HL-60 (cell line): Measurements from ENCODE around the gene PTPRN2.

Experiments
- DNase-seq, 2 experiments: peaks; one replicate each; pipeline ENCODE4 v3.0.0-alpha.2; 2010 to 2020; ENCODE audit warnings: low read depth in 1 of 2, low spot score in 1 of 2
- H3K27ac ChIP-seq: fragments of 250-450 bp; sonication (Bioruptor Pico); replicated peaks from 2 replicates; pipeline ENCODE4 v1.5.1; 2020; ENCODE audit warnings: mild to moderate bottlenecking, moderate library complexity
- H3K27me3 ChIP-seq: fragments of 250-450 bp; sonication (Bioruptor Pico); 2 replicates; pipeline ENCODE4 v1.5.1; 2021; ENCODE audit warnings: mild to moderate bottlenecking, moderate library complexity; ENCODE audit not compliant: insufficient read depth, poor library complexity, severe bottlenecking
- H3K4me3 ChIP-seq: replicated peaks from 2 replicates; pipeline ENCODE4 v1.5.1; 2011; ENCODE audit warnings: mild to moderate bottlenecking, control low read depth, low read length; ENCODE audit not compliant: insufficient read depth
- GABPA ChIP-seq: IDR thresholded peaks from 2 replicates; pipeline ENCODE4 v1.6.1; 2012; ENCODE audit warnings: low read depth
- POLR2AphosphoS5 ChIP-seq: IDR thresholded peaks from 2 replicates; pipeline ENCODE4 v1.6.1; 2012; ENCODE audit warnings: low read depth
- SPI1 ChIP-seq: IDR thresholded peaks from 2 replicates; pipeline ENCODE4 v1.6.1; 2012; ENCODE audit warnings: low read depth, mild to moderate bottlenecking, borderline replicate concordance
- TF ChIP-seq, protein P1 (sequence below): IDR thresholded peaks from 2 replicates; pipeline ENCODE4 v1.6.1; 2012; ENCODE audit warnings: low read depth; ENCODE audit not compliant: insufficient replicate concordance
- TF ChIP-seq, protein P2 (sequence below): IDR thresholded peaks from one replicate; pipeline ENCODE4 v1.5.1; 2011; ENCODE audit warnings: low read length, control low read depth, inconsistent platforms; ENCODE audit not compliant: insufficient read depth

The PTPRN2 gene

DNA sequence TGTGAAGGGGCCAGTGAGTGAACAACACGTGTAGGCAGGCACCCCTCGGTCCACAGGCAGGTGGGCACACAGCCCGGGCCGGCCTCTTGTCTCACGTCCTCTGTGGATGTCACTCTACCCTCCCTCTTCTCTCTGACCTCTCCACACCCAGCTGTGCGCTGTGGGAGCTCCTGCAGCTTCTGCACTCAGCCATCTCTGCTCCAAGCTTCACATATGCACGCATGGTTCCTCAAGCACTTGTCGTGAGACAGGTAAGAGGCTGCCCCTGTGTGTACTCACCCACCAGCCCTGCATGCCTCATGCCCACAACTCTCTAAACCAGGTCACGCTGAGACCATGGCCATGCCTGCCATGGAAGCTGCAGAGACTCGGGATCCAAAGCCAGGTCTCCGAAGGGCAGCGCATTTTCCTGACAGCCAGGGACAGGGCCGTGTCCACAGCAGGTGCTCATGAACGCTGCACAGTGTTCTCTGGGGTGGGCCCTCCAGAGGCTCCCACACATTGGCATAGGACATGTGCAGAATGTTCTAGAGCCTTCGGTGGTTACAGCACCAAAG is 477.5 kb downstream of the PTPRN2 start:
- TF ChIP-seq, protein P1, sequence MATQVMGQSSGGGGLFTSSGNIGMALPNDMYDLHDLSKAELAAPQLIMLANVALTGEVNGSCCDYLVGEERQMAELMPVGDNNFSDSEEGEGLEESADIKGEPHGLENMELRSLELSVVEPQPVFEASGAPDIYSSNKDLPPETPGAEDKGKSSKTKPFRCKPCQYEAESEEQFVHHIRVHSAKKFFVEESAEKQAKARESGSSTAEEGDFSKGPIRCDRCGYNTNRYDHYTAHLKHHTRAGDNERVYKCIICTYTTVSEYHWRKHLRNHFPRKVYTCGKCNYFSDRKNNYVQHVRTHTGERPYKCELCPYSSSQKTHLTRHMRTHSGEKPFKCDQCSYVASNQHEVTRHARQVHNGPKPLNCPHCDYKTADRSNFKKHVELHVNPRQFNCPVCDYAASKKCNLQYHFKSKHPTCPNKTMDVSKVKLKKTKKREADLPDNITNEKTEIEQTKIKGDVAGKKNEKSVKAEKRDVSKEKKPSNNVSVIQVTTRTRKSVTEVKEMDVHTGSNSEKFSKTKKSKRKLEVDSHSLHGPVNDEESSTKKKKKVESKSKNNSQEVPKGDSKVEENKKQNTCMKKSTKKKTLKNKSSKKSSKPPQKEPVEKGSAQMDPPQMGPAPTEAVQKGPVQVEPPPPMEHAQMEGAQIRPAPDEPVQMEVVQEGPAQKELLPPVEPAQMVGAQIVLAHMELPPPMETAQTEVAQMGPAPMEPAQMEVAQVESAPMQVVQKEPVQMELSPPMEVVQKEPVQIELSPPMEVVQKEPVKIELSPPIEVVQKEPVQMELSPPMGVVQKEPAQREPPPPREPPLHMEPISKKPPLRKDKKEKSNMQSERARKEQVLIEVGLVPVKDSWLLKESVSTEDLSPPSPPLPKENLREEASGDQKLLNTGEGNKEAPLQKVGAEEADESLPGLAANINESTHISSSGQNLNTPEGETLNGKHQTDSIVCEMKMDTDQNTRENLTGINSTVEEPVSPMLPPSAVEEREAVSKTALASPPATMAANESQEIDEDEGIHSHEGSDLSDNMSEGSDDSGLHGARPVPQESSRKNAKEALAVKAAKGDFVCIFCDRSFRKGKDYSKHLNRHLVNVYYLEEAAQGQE, result no peak
- no peak for TF ChIP-seq POLR2AphosphoS5
- TF ChIP-seq, protein P2, sequence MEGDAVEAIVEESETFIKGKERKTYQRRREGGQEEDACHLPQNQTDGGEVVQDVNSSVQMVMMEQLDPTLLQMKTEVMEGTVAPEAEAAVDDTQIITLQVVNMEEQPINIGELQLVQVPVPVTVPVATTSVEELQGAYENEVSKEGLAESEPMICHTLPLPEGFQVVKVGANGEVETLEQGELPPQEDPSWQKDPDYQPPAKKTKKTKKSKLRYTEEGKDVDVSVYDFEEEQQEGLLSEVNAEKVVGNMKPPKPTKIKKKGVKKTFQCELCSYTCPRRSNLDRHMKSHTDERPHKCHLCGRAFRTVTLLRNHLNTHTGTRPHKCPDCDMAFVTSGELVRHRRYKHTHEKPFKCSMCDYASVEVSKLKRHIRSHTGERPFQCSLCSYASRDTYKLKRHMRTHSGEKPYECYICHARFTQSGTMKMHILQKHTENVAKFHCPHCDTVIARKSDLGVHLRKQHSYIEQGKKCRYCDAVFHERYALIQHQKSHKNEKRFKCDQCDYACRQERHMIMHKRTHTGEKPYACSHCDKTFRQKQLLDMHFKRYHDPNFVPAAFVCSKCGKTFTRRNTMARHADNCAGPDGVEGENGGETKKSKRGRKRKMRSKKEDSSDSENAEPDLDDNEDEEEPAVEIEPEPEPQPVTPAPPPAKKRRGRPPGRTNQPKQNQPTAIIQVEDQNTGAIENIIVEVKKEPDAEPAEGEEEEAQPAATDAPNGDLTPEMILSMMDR, result no peak
- TF ChIP-seq SPI1, result no peak
- no peak for TF ChIP-seq GABPA
- no peaks in the 10 kb centered on the region for H3K27me3 ChIP-seq
- H3K27ac ChIP-seq, result no peak overlapping the region
- no peak for DNase-seq
- H3K4me3 ChIP-seq, result no peak overlapping the region

DNA sequence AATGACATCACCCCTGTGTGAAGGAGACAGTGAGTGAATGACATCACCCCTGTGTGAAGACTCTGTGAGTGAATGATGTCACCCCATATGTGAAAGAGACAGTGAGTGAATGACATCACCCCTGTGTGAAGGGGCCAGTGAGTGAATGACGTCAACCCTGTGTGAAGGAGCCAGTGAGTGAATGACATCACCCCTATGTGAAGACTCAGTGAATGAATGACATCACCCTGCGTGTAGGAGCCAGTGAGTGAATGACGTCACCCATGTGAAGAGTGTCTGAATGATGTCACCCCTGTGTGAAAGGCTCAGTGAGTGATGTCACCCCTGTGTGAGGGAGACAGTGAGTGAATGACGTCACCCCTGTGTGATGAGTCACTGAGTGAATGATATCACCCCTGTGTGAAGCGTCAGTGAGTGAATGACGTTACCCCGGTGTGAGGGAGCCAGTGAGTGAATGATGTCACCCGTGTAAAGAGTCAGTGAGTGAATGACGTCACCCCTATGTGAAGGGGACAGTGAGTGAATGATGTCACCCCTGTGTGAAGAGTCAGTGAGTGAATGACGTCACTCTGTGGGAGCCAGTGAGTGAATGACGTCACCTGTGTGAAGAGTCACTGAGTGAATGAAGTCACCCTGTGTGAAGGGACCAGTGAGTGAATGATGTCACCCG is 478.1 kb downstream of the PTPRN2 start:
- no peak overlapping the region for H3K27ac ChIP-seq
- TF ChIP-seq POLR2AphosphoS5 (no peak), GABPA (no peak)
- TF ChIP-seq, protein P1, result no peak
- TF ChIP-seq, protein P2, result no peak
- no peak overlapping the region for H3K4me3 ChIP-seq
- no peak for DNase-seq
- H3K27me3 ChIP-seq, result no peaks in the 10 kb centered on the region

DNA sequence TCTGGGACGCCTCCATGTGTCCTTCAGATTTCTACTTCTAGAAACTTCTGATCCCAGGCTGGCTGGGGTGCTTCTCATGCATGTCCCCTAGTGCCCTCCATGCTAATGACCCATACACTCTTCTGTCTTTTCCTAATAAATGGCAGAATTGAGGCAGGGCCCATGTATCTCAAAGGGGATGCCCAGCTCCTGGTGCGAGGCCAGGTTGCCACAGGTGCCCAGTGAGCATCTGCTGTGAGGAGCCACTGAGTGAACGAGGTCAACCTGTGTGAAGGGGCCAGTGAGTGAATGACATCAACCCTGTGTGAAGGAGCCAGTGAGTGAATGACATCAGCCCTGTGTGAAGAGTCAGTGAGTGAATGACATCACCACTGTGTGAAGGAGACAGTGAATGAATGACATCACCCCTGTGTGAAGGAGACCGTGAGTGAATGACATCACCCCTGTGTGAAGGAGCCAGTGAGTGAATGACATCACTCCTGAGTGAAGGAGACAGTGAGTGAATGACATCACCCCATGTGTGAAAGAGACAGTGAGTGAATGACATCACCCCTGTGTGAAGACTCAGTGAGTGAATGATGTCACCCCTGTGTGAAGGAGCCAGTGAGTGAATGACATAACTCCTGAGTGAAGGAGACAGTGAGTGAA is 478.9 kb downstream of the PTPRN2 start:
- DNase-seq, result no peak
- H3K4me3 ChIP-seq, result no peak overlapping the region
- no peak overlapping the region for H3K27ac ChIP-seq
- H3K27me3 ChIP-seq, result no peaks in the 10 kb centered on the region
- no peak for TF ChIP-seq GABPA
- TF ChIP-seq, protein P1, result no peak
- TF ChIP-seq SPI1, result no peak
- TF ChIP-seq POLR2AphosphoS5, result no peak
- TF ChIP-seq, protein P2, result no peak
